Midbrain (tissue), 1 donor: ENCODE results near the gene FOLR2.

Source experiments
- DNase-seq: peaks from one replicate; lab custom pipeline; 2025; lab: John Stamatoyannopoulos, UW

FOLR2 gene

DNA sequence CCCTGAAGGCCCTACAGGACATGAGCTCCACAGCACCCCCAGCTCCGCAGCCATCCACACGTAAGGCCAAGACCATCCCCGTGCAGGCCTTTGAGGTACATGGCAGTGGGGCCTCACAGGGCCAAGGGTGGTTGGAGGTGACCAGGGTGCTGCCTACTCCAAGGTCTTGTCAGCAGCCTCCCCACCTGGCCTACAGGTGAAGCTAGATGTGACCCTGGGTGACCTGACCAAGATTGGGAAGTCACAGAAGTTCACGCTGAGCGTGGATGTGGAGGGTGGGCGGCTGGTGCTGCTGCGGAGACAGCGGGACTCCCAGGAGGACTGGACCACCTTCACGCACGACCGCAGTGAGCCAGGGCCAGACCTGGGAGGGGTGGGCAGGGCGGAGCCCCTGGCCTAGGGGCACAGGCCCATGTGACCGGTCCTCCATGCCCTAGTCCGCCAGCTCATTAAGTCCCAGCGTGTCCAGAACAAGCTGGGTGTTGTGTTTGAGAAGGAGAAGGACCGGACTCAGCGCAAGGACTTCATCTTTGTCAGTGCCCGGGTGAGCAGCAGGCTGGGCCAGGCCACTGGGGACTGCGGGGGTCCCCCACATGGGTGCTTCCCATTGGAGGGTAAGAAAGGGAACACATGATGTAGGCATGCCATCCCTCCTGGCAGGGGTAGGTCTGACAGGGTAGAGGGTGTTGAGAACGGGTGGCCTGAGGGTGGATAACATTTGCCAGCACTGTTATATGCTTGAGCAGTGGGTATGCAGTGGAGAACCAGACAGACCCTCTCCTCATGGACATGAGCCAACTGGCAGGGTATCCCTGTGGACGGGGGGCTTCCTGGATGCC is 13.6 kb downstream of the FOLR2 start:
- no peak for DNase-seq

DNA sequence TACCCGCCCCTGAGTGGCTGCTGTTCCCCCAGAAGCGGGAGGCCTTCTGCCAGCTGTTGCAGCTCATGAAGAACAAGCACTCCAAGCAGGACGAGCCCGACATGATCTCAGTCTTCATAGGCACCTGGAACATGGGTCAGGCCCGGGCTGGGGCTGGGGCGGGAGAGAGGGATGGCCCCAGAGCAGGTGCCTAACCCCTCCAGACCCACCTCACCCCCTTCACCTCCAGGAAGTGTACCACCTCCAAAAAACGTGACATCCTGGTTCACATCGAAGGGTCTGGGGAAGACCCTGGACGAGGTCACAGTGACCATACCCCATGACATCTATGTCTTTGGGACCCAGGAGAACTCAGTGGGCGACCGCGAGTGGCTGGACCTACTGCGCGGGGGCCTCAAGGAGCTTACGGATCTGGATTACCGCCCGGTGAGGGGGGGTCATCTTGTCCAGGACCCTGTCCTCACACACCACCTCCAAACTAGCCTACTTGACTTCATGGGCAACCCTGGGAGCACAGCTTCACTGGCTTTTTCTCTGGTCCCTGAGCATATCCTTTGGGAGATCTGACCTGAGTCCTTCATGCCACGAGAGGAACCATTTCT is 14.3 kb downstream of the FOLR2 start:
- DNase-seq = no peak

DNA sequence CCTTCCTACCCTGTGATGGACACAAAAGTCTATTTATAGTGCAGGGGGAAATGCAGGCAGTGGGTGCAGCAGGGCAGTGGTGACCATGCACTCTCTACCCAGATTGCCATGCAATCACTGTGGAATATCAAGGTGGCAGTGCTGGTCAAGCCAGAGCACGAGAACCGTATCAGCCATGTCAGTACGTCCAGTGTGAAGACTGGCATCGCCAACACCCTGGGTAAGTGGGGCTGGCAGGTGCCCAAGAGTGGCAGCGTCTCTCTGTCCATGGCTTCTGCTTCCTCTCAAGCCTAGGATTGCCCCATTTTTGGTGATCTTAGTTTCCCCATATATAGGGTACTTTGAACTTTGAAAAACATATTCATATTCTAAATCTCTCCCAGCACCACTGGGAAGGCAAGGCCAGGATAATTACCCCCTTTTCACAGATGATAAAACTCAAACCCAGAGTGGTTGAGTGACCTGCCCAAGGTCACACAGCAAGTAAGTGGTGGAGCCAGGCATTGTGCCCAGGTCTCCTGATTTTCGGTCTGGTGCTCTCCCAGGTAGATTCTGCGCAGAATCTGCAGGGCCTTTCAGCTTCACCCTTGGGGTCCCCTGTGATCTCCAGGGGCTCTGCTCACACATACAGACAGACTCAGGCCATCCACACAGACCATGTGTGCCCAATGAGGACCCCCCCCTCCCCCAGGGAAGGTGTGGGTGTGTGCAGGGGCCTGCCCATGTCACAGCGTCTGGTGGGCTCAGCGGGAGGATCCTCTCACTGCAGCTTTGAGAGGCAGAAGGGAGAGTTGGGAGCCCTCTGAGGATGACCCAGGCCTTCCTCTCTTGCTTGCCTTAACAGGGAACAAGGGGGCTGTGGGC is 15.0 kb downstream of the FOLR2 start:
- no peak for DNase-seq

GRCh38 chr11:72232260-72233055 is 15.9 kb downstream of the FOLR2 start:
- no peak for DNase-seq

DNA sequence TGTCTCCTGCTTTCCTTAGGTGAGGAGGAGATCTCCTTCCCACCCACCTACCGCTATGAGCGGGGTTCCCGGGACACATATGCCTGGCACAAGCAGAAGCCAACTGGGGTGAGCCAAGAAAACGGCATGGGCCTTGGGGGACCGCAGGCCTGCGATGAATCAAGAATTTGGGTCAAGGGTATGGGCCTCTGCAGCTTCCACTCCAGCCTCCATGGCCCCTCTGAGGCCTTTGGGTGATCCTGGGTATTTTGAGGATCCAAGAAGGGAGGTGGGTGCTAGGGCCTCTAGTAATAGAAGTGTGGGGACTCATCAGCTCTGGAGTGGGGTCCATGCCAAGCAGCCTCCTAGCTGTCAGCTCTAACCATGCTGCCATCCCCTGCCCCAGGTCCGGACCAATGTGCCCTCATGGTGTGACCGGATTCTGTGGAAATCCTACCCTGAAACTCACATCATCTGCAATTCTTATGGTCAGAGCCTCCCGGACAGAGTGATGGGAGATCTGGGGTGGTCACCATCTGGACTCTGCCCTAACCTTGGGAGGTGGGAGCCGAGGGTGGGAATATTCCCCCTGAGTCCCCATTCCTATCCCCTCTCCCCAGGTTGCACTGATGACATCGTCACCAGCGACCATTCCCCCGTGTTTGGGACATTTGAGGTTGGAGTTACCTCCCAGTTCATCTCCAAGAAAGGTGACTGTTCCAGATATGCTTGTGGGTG is 16.6 kb downstream of the FOLR2 start:
- DNase-seq = no peak

DNA sequence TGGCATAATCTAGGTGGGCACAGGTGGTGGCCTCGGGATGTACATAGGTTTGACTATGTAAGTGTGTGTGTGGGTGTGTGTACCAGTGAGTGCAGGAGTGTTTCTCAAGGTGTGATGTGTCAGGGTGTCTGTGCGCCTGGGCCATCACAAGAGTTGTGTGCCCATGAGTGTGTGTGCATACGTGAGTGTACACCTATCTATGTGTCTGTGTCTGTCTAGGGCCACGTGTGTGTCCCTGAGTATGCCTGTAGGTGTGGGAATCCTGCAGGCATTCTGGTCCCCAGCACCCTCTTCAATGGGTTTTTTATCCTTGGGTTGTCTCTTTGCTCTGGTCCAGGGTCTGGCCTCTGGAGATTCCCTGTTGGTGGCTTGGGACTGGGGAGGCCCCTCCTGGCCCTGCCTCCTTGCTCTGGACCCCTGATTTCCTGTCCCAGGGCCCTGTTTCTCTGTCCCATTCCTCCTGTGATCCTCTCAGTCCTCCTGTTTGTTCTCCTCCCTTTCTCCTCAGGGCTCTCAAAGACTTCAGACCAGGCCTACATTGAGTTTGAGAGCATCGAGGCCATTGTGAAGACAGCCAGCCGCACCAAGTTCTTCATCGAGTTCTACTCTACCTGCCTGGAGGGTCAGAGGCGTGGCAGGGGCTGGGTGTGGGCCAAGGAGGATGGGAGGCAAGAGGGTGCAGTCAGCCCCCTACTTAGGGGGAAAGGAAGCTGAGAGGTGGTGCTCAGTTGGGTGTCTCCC is 17.3 kb downstream of the FOLR2 start:
- DNase-seq = no peak

- no peak for DNase-seq
Observed at GRCh38 chr11:72234514-72234830, 17.9 kb downstream of the FOLR2 start.

- no peak for DNase-seq
Observed at GRCh38 chr11:72234920-72235319, 18.3 kb downstream of the FOLR2 start.

- no peak for DNase-seq
Observed at GRCh38 chr11:72235351-72236057, 18.9 kb downstream of the FOLR2 start.

GRCh38 chr11:72236083-72236697 is 19.6 kb downstream of the FOLR2 start:
- no peak for DNase-seq

- DNase-seq = no peak
Observed at GRCh38 chr11:72236774-72237111, 20.1 kb downstream of the FOLR2 start.

- DNase-seq = no peak
Observed at GRCh38 chr11:72237112-72237931, 20.7 kb downstream of the FOLR2 start.

DNA sequence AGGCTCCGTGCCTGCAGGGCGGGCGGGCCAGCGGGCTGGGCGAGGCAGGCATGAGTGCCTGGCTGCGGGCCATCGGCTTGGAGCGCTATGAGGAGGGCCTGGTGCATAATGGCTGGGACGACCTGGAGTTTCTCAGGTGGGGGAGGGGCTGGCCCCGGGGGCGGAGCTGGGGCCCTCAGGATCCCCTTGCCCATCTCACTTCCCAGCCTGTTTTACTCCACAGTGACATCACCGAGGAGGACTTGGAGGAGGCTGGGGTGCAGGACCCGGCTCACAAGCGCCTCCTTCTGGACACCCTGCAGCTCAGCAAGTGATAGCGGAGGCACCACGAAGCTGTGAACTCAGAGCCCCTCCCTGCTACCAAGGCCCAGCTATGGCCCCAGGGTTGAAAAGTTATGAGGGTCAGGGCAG is 21.5 kb downstream of the FOLR2 start:
- peak; percentile 20 for DNase-seq

- DNase-seq = no peak
Observed at GRCh38 chr11:72238492-72239312, 22.1 kb downstream of the FOLR2 start.

GRCh38 chr11:72239313-72239848 is 22.8 kb downstream of the FOLR2 start:
- peak; percentile 37 for DNase-seq

- no peak for DNase-seq
Observed at GRCh38 chr11:72239849-72240460, 23.4 kb downstream of the FOLR2 start.
